ENCODE data around the gene PSD.

The PSD gene

DNA sequence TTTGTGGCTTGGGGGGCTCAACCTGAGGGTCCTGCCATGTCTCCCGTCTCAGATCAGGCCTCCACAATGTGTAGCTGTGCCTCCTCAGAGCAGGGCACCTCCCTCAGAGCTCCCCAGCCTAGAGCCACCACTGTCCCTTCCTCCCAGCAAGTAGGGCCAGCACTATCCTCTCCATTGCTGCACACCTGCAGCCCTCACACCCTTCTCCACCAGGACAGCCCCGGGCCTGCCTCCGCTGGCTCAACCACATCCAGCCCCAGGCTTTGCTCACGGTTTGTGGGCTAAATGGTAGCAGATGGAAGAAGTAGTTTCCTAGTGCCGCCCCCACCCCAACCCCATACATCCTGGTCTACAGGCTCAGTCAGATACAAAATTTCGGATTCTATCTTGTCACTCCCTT, 13.0 kb downstream of the PSD start:
- H3K79me2 ChIP-seq (ENCODE audit: low read length), result no peaks in the 10 kb centered on the region
- H3K4me3 ChIP-seq (ENCODE audit: low read length), result no peak overlapping the region
- no peak overlapping the region for H2AFZ ChIP-seq (ENCODE audit: low read depth, low read length)
- no peak overlapping the region for H3K27ac ChIP-seq (ENCODE audit: low read length)
- H3K27me3 ChIP-seq (ENCODE audit: low read depth, low read length), result no peaks in the 10 kb centered on the region
- H3K9me3 ChIP-seq (ENCODE audit: insufficient read depth, low read length), result no peaks in the 10 kb centered on the region
- H4K20me1 ChIP-seq (ENCODE audit: insufficient read depth, low read length), result 0 out of 2 replicates have a peak, but pooled peaks cover 4% of the 10 kb centered on the region
- peaks cover 20% of the 10 kb centered on the region; the same call in 1 of the 2 replicates for H3K4me1 ChIP-seq (ENCODE audit: low read length)
- no peak overlapping the region for H3K4me2 ChIP-seq (ENCODE audit: low read length)
- TF ChIP-seq, protein P1, sequence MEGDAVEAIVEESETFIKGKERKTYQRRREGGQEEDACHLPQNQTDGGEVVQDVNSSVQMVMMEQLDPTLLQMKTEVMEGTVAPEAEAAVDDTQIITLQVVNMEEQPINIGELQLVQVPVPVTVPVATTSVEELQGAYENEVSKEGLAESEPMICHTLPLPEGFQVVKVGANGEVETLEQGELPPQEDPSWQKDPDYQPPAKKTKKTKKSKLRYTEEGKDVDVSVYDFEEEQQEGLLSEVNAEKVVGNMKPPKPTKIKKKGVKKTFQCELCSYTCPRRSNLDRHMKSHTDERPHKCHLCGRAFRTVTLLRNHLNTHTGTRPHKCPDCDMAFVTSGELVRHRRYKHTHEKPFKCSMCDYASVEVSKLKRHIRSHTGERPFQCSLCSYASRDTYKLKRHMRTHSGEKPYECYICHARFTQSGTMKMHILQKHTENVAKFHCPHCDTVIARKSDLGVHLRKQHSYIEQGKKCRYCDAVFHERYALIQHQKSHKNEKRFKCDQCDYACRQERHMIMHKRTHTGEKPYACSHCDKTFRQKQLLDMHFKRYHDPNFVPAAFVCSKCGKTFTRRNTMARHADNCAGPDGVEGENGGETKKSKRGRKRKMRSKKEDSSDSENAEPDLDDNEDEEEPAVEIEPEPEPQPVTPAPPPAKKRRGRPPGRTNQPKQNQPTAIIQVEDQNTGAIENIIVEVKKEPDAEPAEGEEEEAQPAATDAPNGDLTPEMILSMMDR (IDR thresholded peaks at IDR 0.05; ENCODE audit: low read depth, low read length), result no peak
- TF ChIP-seq EZH2phosphoT487 (IDR thresholded peaks at IDR 0.05; ENCODE audit: low read depth), result no peak
- H3K9ac ChIP-seq (ENCODE audit: low read length), result no peak overlapping the region
- peaks cover 8% of the 10 kb centered on the region for H3K36me3 ChIP-seq (replicated peaks; ENCODE audit: low read depth, low read length)

DNA sequence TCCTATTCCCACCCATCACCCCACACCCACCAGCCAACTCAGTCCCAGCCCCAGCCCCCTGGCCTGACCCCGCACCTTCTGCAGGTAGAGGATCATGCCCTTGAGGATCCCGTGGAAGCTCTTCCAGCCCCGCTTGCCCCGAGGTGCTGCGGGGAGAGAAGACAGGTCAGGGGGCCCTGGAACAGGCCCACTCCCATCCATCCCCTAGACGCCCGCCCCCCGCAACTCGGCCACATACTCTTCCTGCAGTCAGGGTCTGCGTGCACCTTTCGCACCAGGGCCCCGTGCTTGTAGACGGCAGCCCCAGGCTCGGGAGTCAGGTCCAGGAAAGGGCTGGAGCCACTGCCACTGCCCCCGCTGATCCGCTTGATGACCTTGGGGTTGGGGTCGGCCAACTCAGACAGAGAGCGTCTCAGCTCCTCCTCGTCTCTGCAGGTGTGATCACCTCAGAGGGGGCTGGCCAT, 13.4 kb downstream of the PSD start:
- peaks cover 3% of the 10 kb centered on the region; the same call in 1 of the 2 replicates for H3K79me2 ChIP-seq (ENCODE audit: low read length)
- H3K9me3 ChIP-seq (ENCODE audit: insufficient read depth, low read length), result no peaks in the 10 kb centered on the region
- peaks cover 8% of the 10 kb centered on the region for H4K20me1 ChIP-seq (ENCODE audit: insufficient read depth, low read length)
- no peak overlapping the region for H3K4me3 ChIP-seq (ENCODE audit: low read length)
- H2AFZ ChIP-seq (ENCODE audit: low read depth, low read length), result no peak overlapping the region
- H3K36me3 ChIP-seq (replicated peaks; ENCODE audit: low read depth, low read length), result peaks cover 12% of the 10 kb centered on the region
- H3K4me1 ChIP-seq (ENCODE audit: low read length), result peaks cover 20% of the 10 kb centered on the region; the same call in 1 of the 2 replicates
- H3K27me3 ChIP-seq (ENCODE audit: low read depth, low read length), result no peaks in the 10 kb centered on the region
- no peak overlapping the region for H3K4me2 ChIP-seq (ENCODE audit: low read length)
- no peak for TF ChIP-seq EZH2phosphoT487 (IDR thresholded peaks at IDR 0.05; ENCODE audit: low read depth)
- TF ChIP-seq, protein P1 (IDR thresholded peaks at IDR 0.05; ENCODE audit: low read depth, low read length), result no peak
- no peak overlapping the region for H3K9ac ChIP-seq (ENCODE audit: low read length)
- H3K27ac ChIP-seq (ENCODE audit: low read length), result no peak overlapping the region

DNA sequence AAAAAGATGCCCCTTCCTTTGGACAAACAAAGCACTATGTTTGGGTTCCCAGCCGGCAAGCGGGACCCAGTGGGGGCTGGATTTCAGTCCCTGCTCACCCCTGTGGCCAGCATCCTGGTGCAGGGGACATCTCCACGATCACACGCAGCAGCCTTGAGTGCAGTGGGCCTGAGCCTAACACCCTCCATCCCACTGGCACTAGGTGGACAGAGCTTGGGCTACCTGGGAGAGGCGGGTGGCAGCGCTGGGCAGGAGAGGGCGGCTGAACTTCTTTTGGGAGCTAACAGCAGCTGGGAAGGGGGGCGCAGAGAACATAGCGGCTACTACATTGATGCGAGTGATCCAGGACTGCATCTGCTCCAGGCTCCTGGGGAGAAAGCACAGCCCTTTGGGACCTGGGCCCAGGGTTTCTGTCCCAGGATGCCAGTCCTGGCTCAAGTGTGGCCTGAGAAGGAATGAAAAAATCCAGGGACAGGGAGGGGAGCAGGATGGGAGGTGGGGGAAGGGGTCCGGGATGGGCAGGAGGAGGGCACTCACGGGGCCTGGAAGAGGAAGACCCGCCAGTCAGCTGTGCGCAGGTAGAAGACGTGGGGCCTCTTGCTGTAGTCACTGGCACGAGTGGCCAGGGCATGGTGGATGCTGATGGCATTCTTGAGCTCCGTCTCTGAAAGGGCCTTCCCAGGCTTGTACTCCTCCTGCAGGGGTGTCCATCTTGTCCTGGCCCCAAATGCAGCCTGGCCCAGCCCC, 14.1 kb downstream of the PSD start:
- H3K9ac ChIP-seq (ENCODE audit: low read length), result no peak overlapping the region
- peaks cover 21% of the 10 kb centered on the region for H3K4me1 ChIP-seq (ENCODE audit: low read length)
- no peak overlapping the region for H3K27ac ChIP-seq (ENCODE audit: low read length)
- H3K9me3 ChIP-seq (ENCODE audit: insufficient read depth, low read length), result no peaks in the 10 kb centered on the region
- no peak overlapping the region for H3K4me3 ChIP-seq (ENCODE audit: low read length)
- H3K36me3 ChIP-seq (replicated peaks; ENCODE audit: low read depth, low read length), result peaks cover 17% of the 10 kb centered on the region
- peaks cover 9% of the 10 kb centered on the region; the same call in 1 of the 2 replicates for H3K79me2 ChIP-seq (ENCODE audit: low read length)
- no peak for TF ChIP-seq EZH2phosphoT487 (IDR thresholded peaks at IDR 0.05; ENCODE audit: low read depth)
- TF ChIP-seq, protein P1 (IDR thresholded peaks at IDR 0.05; ENCODE audit: low read depth, low read length), result no peak
- H3K27me3 ChIP-seq (ENCODE audit: low read depth, low read length), result no peaks in the 10 kb centered on the region
- no peak overlapping the region for H3K4me2 ChIP-seq (ENCODE audit: low read length)
- H4K20me1 ChIP-seq (ENCODE audit: insufficient read depth, low read length), result peaks cover 13% of the 10 kb centered on the region
- no peak overlapping the region for H2AFZ ChIP-seq (ENCODE audit: low read depth, low read length)

DNA sequence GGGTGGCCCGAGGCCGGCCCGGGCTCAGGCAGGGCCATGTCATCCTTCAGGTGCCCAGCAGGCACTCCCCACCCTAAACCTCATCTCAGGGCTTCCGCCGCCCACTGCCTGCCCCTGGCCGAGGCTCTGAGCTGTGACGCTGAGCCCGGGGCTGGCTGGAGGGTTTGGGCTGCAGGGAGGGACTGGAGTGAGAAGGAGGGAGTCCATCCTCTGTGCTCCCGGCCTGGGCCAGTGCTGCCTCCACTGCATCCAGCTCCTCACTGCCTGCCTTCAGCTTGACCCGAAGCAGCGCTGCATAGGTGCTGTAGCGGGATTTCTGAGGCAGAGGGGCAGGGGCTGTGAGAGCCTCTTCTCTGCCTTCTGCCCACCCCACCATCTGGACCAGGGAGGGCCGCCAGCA, 15.5 kb downstream of the PSD start:
- no peak overlapping the region for H3K27ac ChIP-seq (ENCODE audit: low read length)
- no peak overlapping the region for H3K4me2 ChIP-seq (ENCODE audit: low read length)

More for the DNA sequence above, 15.5 kb downstream of the PSD start:
- peaks cover 13% of the 10 kb centered on the region for H4K20me1 ChIP-seq (ENCODE audit: insufficient read depth, low read length)
- TF ChIP-seq, protein P1 (IDR thresholded peaks at IDR 0.05; ENCODE audit: low read depth, low read length), result no peak
- no peak for TF ChIP-seq EZH2phosphoT487 (IDR thresholded peaks at IDR 0.05; ENCODE audit: low read depth)
- H3K4me1 ChIP-seq (ENCODE audit: low read length), result peaks cover 29% of the 10 kb centered on the region
- no peaks in the 10 kb centered on the region for H3K9me3 ChIP-seq (ENCODE audit: insufficient read depth, low read length)
- no peak overlapping the region for H3K4me3 ChIP-seq (ENCODE audit: low read length)
- peaks cover 23% of the 10 kb centered on the region for H3K36me3 ChIP-seq (replicated peaks; ENCODE audit: low read depth, low read length)
- H3K9ac ChIP-seq (ENCODE audit: low read length), result no peak overlapping the region
- H2AFZ ChIP-seq (ENCODE audit: low read depth, low read length), result no peak overlapping the region
- H3K79me2 ChIP-seq (ENCODE audit: low read length), result peaks cover 13% of the 10 kb centered on the region; the same call in 1 of the 2 replicates
- no peaks in the 10 kb centered on the region for H3K27me3 ChIP-seq (ENCODE audit: low read depth, low read length)
